HuH-7 (cell line): ENCODE results near the gene KCNQ2.

Experiments used
- DNase-seq: peaks from one replicate; pipeline ENCODE4 v3.0.0; 2011; ENCODE audit warnings: low spot score

Gene KCNQ2

GRCh38 chr20:63471002-63471716, 1.3 kb downstream of the KCNQ2 start:
- no peak for DNase-seq

GRCh38 chr20:63470410-63470809, 2.0 kb downstream of the KCNQ2 start:
- no peak for DNase-seq

- DNase-seq = no peak
These were observed 2.7 kb downstream of the KCNQ2 start for GRCh38 chr20:63469713-63470101.

GRCh38 chr20:63469019-63469712, 3.3 kb downstream of the KCNQ2 start:
- DNase-seq = no peak

- DNase-seq = no peak
These were observed 4.0 kb downstream of the KCNQ2 start for GRCh38 chr20:63468421-63468820.

GRCh38 chr20:63467294-63468083, 5.0 kb downstream of the KCNQ2 start:
- no peak for DNase-seq

- no peak for DNase-seq
These were observed 5.6 kb downstream of the KCNQ2 start for GRCh38 chr20:63466861-63467260.

GRCh38 chr20:63466250-63466825, 6.1 kb downstream of the KCNQ2 start:
- DNase-seq = no peak

- no peak for DNase-seq
These were observed 6.8 kb downstream of the KCNQ2 start for GRCh38 chr20:63465380-63466249.

GRCh38 chr20:63464289-63464635, 8.2 kb downstream of the KCNQ2 start:
- DNase-seq = no peak

- no peak for DNase-seq
These were observed 8.8 kb downstream of the KCNQ2 start for GRCh38 chr20:63463400-63464288.

- no peak for DNase-seq
These were observed 10.2 kb downstream of the KCNQ2 start for GRCh38 chr20:63462244-63462643.

GRCh38 chr20:63461104-63461763, 11.2 kb downstream of the KCNQ2 start:
- DNase-seq = peak; percentile 75

- no peak for DNase-seq
These were observed 13.4 kb downstream of the KCNQ2 start for GRCh38 chr20:63459070-63459380.

- no peak for DNase-seq
These were observed 14.0 kb downstream of the KCNQ2 start for GRCh38 chr20:63458170-63459069.

GRCh38 chr20:63457737-63458136, 14.7 kb downstream of the KCNQ2 start:
- DNase-seq = no peak

- DNase-seq = no peak
These were observed 15.8 kb downstream of the KCNQ2 start for GRCh38 chr20:63456429-63457284.

GRCh38 chr20:63455568-63455859, 16.9 kb downstream of the KCNQ2 start:
- no peak for DNase-seq
